Cardiac fibroblast (primary cell): ENCODE results near the gene LINC00305.

ENCODE experiments used
- DNase-seq, 2 donors: peaks; one replicate each; pipeline versions ENCODE4 v3.0.0 to v3.0.0-alpha.2; 2010; ENCODE audit warnings: low read depth in 2 of 2
- H3K4me3 ChIP-seq, 2 donors: replicated peaks in 1 of 2; 1 replicate in 1 of 2; 2 replicates in 1 of 2; pipeline ENCODE4 v1.5.1; 2011; ENCODE audit warnings: low read depth in 2 of 2, low read length in 2 of 2, mild to moderate bottlenecking in 2 of 2, moderate library complexity in 1 of 2
- TF ChIP-seq, protein P1 (sequence below): IDR thresholded peaks from one replicate; pipeline ENCODE4 v1.5.1; 2011; ENCODE audit warnings: low read depth, mild to moderate bottlenecking, low read length, inconsistent platforms

The LINC00305 gene

GRCh38 chr18:64118406-64118805, 30.5 kb downstream of the LINC00305 start:
- H3K4me3 ChIP-seq, result no peak overlapping the region
- no peak for DNase-seq
- TF ChIP-seq, protein P1, sequence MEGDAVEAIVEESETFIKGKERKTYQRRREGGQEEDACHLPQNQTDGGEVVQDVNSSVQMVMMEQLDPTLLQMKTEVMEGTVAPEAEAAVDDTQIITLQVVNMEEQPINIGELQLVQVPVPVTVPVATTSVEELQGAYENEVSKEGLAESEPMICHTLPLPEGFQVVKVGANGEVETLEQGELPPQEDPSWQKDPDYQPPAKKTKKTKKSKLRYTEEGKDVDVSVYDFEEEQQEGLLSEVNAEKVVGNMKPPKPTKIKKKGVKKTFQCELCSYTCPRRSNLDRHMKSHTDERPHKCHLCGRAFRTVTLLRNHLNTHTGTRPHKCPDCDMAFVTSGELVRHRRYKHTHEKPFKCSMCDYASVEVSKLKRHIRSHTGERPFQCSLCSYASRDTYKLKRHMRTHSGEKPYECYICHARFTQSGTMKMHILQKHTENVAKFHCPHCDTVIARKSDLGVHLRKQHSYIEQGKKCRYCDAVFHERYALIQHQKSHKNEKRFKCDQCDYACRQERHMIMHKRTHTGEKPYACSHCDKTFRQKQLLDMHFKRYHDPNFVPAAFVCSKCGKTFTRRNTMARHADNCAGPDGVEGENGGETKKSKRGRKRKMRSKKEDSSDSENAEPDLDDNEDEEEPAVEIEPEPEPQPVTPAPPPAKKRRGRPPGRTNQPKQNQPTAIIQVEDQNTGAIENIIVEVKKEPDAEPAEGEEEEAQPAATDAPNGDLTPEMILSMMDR, result no peak

DNA sequence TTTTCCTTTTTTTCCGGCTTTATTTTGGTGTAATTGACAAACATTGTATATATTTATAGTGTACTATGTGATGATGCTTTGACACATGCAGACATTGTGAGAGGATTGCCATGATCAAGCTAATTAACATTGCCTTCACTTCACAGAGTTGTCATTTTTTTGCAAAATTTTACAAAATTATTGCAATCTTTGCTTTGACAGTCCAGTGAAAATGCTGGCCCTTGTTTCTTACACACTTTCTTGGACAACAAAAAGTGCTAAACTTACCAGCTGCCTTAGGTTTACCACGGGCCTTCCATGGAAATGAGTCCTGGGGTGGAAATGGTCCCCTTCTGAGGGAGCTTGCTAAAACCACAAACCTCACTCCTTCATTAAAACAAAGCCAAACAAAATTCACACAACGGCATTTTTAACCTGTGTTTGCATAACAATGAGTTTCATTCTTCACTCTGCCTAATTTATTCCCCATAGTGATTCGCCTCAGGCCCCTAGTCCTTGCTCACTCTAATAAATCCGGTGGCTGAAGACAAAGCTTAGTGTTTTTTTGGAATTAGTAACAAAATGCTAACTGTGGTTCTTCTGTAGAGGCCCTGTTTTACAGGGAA, 32.2 kb downstream of the LINC00305 start:
- no peak for DNase-seq
- TF ChIP-seq, protein P1, result no peak

DNA sequence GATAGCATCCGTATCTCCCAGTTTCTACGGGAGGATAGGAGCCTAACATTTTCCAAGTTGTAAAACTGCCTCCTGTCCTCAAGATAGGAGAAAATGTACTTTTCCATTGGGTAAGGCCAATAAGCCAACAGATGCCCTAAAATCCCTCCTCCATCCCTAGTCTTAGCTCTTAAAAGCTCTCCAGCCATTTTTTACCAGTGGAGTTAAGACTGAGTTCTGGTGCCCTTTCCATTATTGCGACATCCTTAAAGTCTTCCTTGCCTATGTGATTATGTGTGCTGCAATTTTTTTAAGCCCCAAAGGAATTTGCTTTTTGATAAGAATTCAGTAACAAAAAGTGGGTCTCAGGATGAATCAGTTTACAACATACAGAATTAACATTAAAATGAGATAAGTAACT, 33.0 kb downstream of the LINC00305 start:
- no peak for DNase-seq
- TF ChIP-seq, protein P1, result no peak
- H3K4me3 ChIP-seq, result no peak overlapping the region

More for the DNA sequence above, 32.2 kb downstream of the LINC00305 start:
- no peak overlapping the region for H3K4me3 ChIP-seq

DNA sequence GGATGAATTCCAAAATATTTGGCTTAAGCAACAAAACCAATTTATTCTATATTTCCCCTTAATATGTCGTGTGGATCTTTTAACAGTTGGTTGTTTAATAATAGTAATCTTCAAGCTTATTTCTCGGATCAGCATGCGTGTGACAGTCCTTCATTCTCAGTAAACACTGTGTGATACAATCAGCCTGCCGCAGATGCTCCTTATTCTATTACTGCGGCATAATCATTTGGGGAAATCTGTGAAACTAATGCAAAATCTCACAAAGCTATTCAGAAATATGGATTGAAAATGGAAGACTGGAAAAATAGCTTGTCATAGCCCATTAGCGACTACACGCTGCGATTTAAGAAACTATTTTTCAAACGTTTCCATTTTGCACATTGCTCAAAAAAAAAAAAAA, 36.9 kb downstream of the LINC00305 start:
- H3K4me3 ChIP-seq, result no peak overlapping the region
- TF ChIP-seq, protein P1, result no peak
- no peak for DNase-seq

DNA sequence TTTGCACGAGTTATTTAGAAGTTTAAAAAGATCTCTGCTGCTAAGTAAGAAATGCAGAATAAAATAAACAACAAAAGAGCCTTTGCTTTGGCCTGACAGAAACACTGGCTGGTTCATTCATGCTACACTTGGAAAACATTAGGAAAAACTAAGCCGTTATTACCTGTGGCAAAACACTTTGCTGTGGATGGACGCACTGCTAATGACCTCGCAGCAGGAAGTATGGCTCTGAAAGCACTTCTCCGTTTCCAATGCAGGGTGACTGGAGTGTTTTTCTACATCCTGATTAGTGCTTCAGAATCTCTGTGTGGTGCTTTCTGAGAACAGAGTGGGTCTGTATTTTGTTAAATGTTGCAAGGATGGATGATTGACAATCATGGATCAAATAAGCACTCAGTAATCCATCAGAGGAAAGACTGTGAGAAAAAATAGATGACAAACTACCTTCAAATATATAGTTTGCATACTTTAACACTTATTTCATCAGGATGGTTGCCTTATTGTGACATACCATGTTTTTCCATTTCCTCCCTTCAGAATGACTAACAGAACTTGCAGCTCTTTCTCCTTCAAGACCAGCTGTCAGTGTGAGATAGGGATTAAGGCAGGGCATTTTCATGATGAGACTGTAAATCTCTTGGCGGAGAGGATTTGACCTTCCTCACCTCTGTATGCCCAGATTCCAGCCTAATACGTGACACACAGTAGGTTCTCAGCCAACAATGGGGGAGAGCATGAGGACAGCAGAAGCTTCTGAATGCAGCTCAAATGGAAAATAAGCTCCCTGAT, 38.0 kb downstream of the LINC00305 start:
- DNase-seq, result peak in 1 of 2 donors; percentile 3
- H3K4me3 ChIP-seq, result no peak overlapping the region
- TF ChIP-seq, protein P1, result no peak

DNA sequence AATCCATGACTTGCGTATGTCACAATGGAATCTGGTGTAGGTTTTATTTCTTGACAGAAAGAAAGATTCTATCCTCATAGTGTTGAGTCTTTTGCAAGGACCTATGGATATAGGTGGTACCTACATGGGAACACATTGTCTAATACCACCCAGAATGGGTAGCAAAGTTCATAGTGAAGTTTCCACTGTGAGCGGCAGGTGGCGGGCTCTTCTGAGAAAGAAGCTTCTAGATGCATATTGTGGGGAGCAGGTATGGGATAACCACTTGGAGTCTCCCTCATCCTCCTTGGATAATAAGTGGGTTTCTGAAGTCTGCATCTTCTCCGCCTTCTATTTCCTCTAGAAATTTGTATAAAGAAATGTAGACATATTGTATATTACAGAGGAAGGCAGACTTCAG, 44.9 kb downstream of the LINC00305 start:
- DNase-seq, result no peak
- TF ChIP-seq, protein P1, result no peak
- H3K4me3 ChIP-seq, result no peak overlapping the region
